H9 (cell line): Measurements from ENCODE around the gene MYO1E. TPM values are rescaled to one million over a fixed set of nuclear protein-coding genes. Genes with fewer than 3 reads are reported as not detected.
A peak's percentile ranks its signal among the peaks of the same experiment; 100 is the strongest.

ENCODE experiments used
- DNase-seq: peaks from one replicate; pipeline ENCODE4 v3.0.0-alpha.2; 2017
- H2AFZ ChIP-seq: one replicate; pipeline ENCODE4 v1.6.1; 2013; ENCODE audit warnings: mild to moderate bottlenecking, low read length, control low read depth, moderate library complexity
- H2AK5ac ChIP-seq: 2 replicates; pipeline ENCODE4 v1.6.1; 2013; ENCODE audit warnings: low read length, control low read depth, mixed read lengths; ENCODE audit not compliant: insufficient read length
- H2BK120ac ChIP-seq: one replicate; pipeline ENCODE4 v1.6.1; 2013; ENCODE audit warnings: low read depth, mild to moderate bottlenecking, low read length, control low read depth, inconsistent platforms; ENCODE audit not compliant: poor library complexity, severe bottlenecking
- H2BK12ac ChIP-seq: 2 replicates; pipeline ENCODE4 v1.6.1; 2013; ENCODE audit warnings: low read length, control low read depth, mixed read lengths, low read depth; ENCODE audit not compliant: insufficient read length
- H2BK15ac ChIP-seq: 2 replicates; pipeline ENCODE4 v1.6.1; 2013; ENCODE audit warnings: low read depth, low read length, control low read depth
- H2BK20ac ChIP-seq: one replicate; pipeline ENCODE4 v1.6.1; 2013; ENCODE audit warnings: low read depth, mild to moderate bottlenecking, low read length, control low read depth, inconsistent platforms; ENCODE audit not compliant: poor library complexity, severe bottlenecking
- H2BK5ac ChIP-seq: 2 replicates; pipeline ENCODE4 v1.6.1; 2013; ENCODE audit warnings: low read length, control low read depth, mixed read lengths; ENCODE audit not compliant: insufficient read length
- H3K14ac ChIP-seq: 2 replicates; pipeline ENCODE4 v1.6.1; 2013; ENCODE audit warnings: low read length, control low read depth; ENCODE audit not compliant: insufficient read depth
- H3K18ac ChIP-seq: 2 replicates; pipeline ENCODE4 v1.6.1; 2013; ENCODE audit warnings: low read depth, mild to moderate bottlenecking, mixed read lengths, low read length, control low read depth; ENCODE audit not compliant: insufficient read length
- H3K23ac ChIP-seq: 2 replicates; pipeline ENCODE4 v1.6.1; 2013; ENCODE audit warnings: low read length, control low read depth, mixed read lengths, low read depth; ENCODE audit not compliant: insufficient read length
- H3K23me2 ChIP-seq: 2 replicates; pipeline ENCODE4 v1.6.1; 2013; ENCODE audit warnings: low read depth, mild to moderate bottlenecking, mixed read lengths, low read length, control low read depth; ENCODE audit not compliant: insufficient read length, poor library complexity, severe bottlenecking
- H3K27ac ChIP-seq: 2 replicates; pipeline ENCODE4 v1.5.1; 2013; ENCODE audit warnings: low read length, control low read depth, mixed read lengths, low read depth; ENCODE audit not compliant: insufficient read length
- H3K27me3 ChIP-seq: 2 replicates; pipeline ENCODE4 v1.6.1; 2013; ENCODE audit warnings: low read length, control low read depth, inconsistent platforms; ENCODE audit not compliant: insufficient read depth
- H3K4ac ChIP-seq: 2 replicates; pipeline ENCODE4 v1.6.1; 2013; ENCODE audit warnings: low read depth, mild to moderate bottlenecking, control low read depth, inconsistent platforms, low read length, moderate library complexity
- H3K4me1 ChIP-seq: 2 replicates; pipeline ENCODE4 v1.6.1; 2013; ENCODE audit warnings: low read length, control low read depth, inconsistent platforms; ENCODE audit not compliant: insufficient read depth
- H3K4me2 ChIP-seq: 2 replicates; pipeline ENCODE4 v1.6.1; 2013; ENCODE audit warnings: low read length, control low read depth, mixed read lengths; ENCODE audit not compliant: insufficient read length, insufficient read depth
- H3K56ac ChIP-seq: 2 replicates; pipeline ENCODE4 v1.6.1; 2013; ENCODE audit warnings: low read depth, mild to moderate bottlenecking, mixed read lengths, low read length, control low read depth; ENCODE audit not compliant: insufficient read length
- H3K79me1 ChIP-seq: 2 replicates; pipeline ENCODE4 v1.6.1; 2013; ENCODE audit warnings: low read depth, mild to moderate bottlenecking, moderate library complexity, low read length, control low read depth, inconsistent platforms; ENCODE audit not compliant: insufficient read depth, poor library complexity, severe bottlenecking
- H3K79me2 ChIP-seq: 2 replicates; pipeline ENCODE4 v1.6.1; 2013; ENCODE audit warnings: low read length, control low read depth, inconsistent platforms; ENCODE audit not compliant: insufficient read depth
- H3K9ac ChIP-seq: 2 replicates; pipeline ENCODE4 v1.6.1; 2013; ENCODE audit warnings: low read length, control low read depth, mixed read lengths; ENCODE audit not compliant: insufficient read length; ENCODE audit errors: extremely low read depth
- H3K9me3 ChIP-seq: one replicate; pipeline ENCODE4 v1.6.1; 2013; ENCODE audit warnings: low read depth, low read length, inconsistent platforms; ENCODE audit not compliant: control insufficient read depth
- H3T11ph ChIP-seq: one replicate; pipeline ENCODE4 v1.6.1; 2013; ENCODE audit warnings: mild to moderate bottlenecking, low read length, control low read depth, inconsistent platforms
- H4K20me1 ChIP-seq: one replicate; pipeline ENCODE4 v1.6.1; 2013; ENCODE audit not compliant: control insufficient read depth, insufficient read length, insufficient read depth
- H4K5ac ChIP-seq: 2 replicates; pipeline ENCODE4 v1.6.1; 2013; ENCODE audit warnings: low read depth, mild to moderate bottlenecking, mixed read lengths, low read length, control low read depth; ENCODE audit not compliant: insufficient read length
- H4K8ac ChIP-seq: replicated peaks from 2 replicates; pipeline ENCODE4 v1.6.1; 2013; ENCODE audit warnings: low read length, control low read depth, mixed read lengths, low read depth; ENCODE audit not compliant: insufficient read length
- H4K91ac ChIP-seq: 2 replicates; pipeline ENCODE4 v1.6.1; 2013; ENCODE audit warnings: low read depth, mild to moderate bottlenecking, moderate library complexity, mixed read lengths, low read length, control low read depth; ENCODE audit not compliant: insufficient read length
- H3K27ac Mint-ChIP-seq, 3 experiments: 2 replicates in 2 of 3; 3 replicates in 1 of 3; pipeline ENCODE4 v1.8.0; 2020 to 2021; ENCODE audit warnings: mixed read lengths in 3 of 3, mild to moderate bottlenecking in 1 of 3, moderate library complexity in 1 of 3
- H3K27me3 Mint-ChIP-seq: 2 replicates; pipeline ENCODE4 v1.8.0; 2021; ENCODE audit warnings: low read depth, mild to moderate bottlenecking, moderate library complexity, mixed read lengths
- H3K36me3 Mint-ChIP-seq, 3 experiments: 2 replicates in 2 of 3; 3 replicates in 1 of 3; pipeline ENCODE4 v1.8.0; 2020 to 2021; ENCODE audit warnings: low read depth in 3 of 3, mixed read lengths in 3 of 3; ENCODE audit not compliant: insufficient read depth in 1 of 3
- H3K4me1 Mint-ChIP-seq, 2 experiments: 2 replicates each; pipeline ENCODE4 v1.8.0; 2020; ENCODE audit warnings: mixed read lengths in 2 of 2
- H3K4me3 Mint-ChIP-seq, 2 experiments: 2 replicates in 1 of 2; 3 replicates in 1 of 2; pipeline ENCODE4 v1.8.0; 2020 to 2021; ENCODE audit warnings: mild to moderate bottlenecking in 2 of 2, mixed read lengths in 2 of 2, moderate library complexity in 1 of 2
- H3K9me3 Mint-ChIP-seq, 2 experiments: 2 replicates in 1 of 2; 3 replicates in 1 of 2; pipeline ENCODE4 v1.8.0; 2020; ENCODE audit warnings: mild to moderate bottlenecking in 2 of 2, mixed read lengths in 2 of 2, moderate library complexity in 1 of 2
- CTCF ChIP-seq: fragments of 200-600 bp; sonication (generic); conservative IDR thresholded peaks from 3 replicates; pipeline ENCODE4 v1.8.0; 2021; ENCODE audit warnings: antibody characterized with exemption, mild to moderate bottlenecking
- WGBS: extraction: QIAGEN DNeasy Blood & Tissue Kit; methylation state at CpG from one replicate; pipeline ENCODE4 v1.1.7; 2013; ENCODE audit warnings: missing lambda C conversion rate, low lambda C conversion rate, mixed read lengths; ENCODE audit not compliant: insufficient read length; ENCODE audit errors: extremely low coverage; 5-methylcytosine and 5-hydroxymethylcytosine counted together
- microRNA-seq: library from miRNA; unstranded; fragments of <30 nt; microRNA quantifications from one replicate; pipeline ENCODE4, GENCODE V29; 2020; ENCODE audit warnings: borderline microRNAs expressed
- total RNA-seq: library from RNA; stranded (reverse); gene quantifications from 2 replicates; pipeline ENCODE4 v1.2.1, GENCODE V29; 2021

The MYO1E gene
- total RNA-seq, 1 experiment from 2014 or later = 235 TPM

- no CpG with 5 or more reads among the region's 2 CpGs for WGBS
- no peak overlapping the region for H3K4me3 Mint-ChIP-seq
Measured at GRCh38 chr15:59087731-59088130, 284.9 kb downstream of the MYO1E start.

More at GRCh38 chr15:59087731-59088130, 284.9 kb downstream of the MYO1E start:
- no peak overlapping the region for H3K4me2 ChIP-seq
- TF ChIP-seq CTCF = no peak
- no peaks in the 10 kb centered on the region for H3K79me2 ChIP-seq
- no peak overlapping the region for H4K5ac ChIP-seq
- no peak overlapping the region for H3K56ac ChIP-seq
- no peaks in the 10 kb centered on the region for H3K27me3 Mint-ChIP-seq
- H4K20me1 ChIP-seq = no peaks in the 10 kb centered on the region
- no peak overlapping the region for H3K23ac ChIP-seq
- no peak overlapping the region for H2AFZ ChIP-seq
- no peaks in the 10 kb centered on the region for H3K23me2 ChIP-seq
- no peaks in the 10 kb centered on the region for H3K9me3 Mint-ChIP-seq
- H2BK15ac ChIP-seq = no peak overlapping the region
- H3K18ac ChIP-seq = no peak overlapping the region
- H4K8ac ChIP-seq = no peak overlapping the region
- no peak for DNase-seq
- H3K9ac ChIP-seq = no peak overlapping the region
- no peak overlapping the region for H3K4ac ChIP-seq
- no peak overlapping the region for H3K14ac ChIP-seq
- H3K27ac Mint-ChIP-seq = peak overlapping the region in 1 of 3 experiments; percentile 18; a peak in 3 of 7 replicates
- no peaks in the 10 kb centered on the region for H3K9me3 ChIP-seq
- H3K4me1 ChIP-seq = no peaks in the 10 kb centered on the region
- H3K36me3 Mint-ChIP-seq = peaks cover 2 to 43% (median 36%) of the 10 kb centered on the region in 3 experiments; a peak in 5 of 7 replicates
- no peak overlapping the region for H4K91ac ChIP-seq
- H2AK5ac ChIP-seq = no peak overlapping the region
- H2BK120ac ChIP-seq = no peak overlapping the region
- no peak overlapping the region for H2BK20ac ChIP-seq
- H3K79me1 ChIP-seq = no peaks in the 10 kb centered on the region
- no peak overlapping the region for H3K27ac ChIP-seq
- H3K4me1 Mint-ChIP-seq = peaks cover 10 to 13% of the 10 kb centered on the region in 2 experiments
- H3K27me3 ChIP-seq = no peaks in the 10 kb centered on the region
- no peak overlapping the region for H2BK12ac ChIP-seq
- H2BK5ac ChIP-seq = no peak overlapping the region
- no peak overlapping the region for H3T11ph ChIP-seq

Small RNAs within 50 kb of the gene (microRNA-seq; reads per million reads assigned to microRNA genes)
- 0.81 reads per million for gene MIR2116

Other genes with a start within 250 kb of the MYO1E start
- not detected in 2 replicates for gene LDHAL6B, start 166.0 kb downstream of the MYO1E start, total RNA-seq
- 1.0 and 1.7 TPM in 2 replicates for gene FAM81A, start 65.3 kb upstream of the MYO1E start, total RNA-seq
- gene GCNT3, start 238.9 kb upstream of the MYO1E start, total RNA-seq = not detected in 2 replicates